K562 (cell line): ENCODE results near the gene GCA. TPM values are rescaled to one million over a fixed set of nuclear protein-coding genes. Genes with fewer than 3 reads are reported as not detected.

Experiments
- ATAC-seq: fragments of 200-7000 bp; cut with Tn5 transposase; 3 replicates; pipeline ENCODE4 v1.9.1; 2020; ENCODE audit warnings: moderate library complexity
- BruUV-seq: library from RNA; stranded (reverse); fragments of 400-500 nt; replicated peaks from 2 replicates; lab custom pipeline; 2021; lab: Mats Ljungman, UMichigan
- CTCF ChIA-PET: fragments of 300-600 bp; formaldehyde crosslinking; extraction: SDS; loops from one replicate; lab custom pipeline; 2021; ENCODE audit warnings: low intra/inter-chr PET ratio; lab: Yijun Ruan, JAX
- POLR2A ChIA-PET: fragments of 300-600, 350-650 bp; sonication (Branson Sonifier 250); formaldehyde crosslinking; extraction: SDS; loops from one replicate; lab custom pipeline; 2021; ENCODE audit warnings: antibody characterized with exemption, inconsistent platforms; lab: Yijun Ruan, JAX
- DNase-seq, 4 experiments: peaks; one replicate each; pipeline versions ENCODE4 v3.0.0 to v3.0.0-alpha.2; 2011 to 2018; ENCODE audit warnings: low spot score in 3 of 4, mixed read lengths in 3 of 4; ENCODE audit errors: extremely low read depth in 1 of 4
- FAIRE-seq: peaks from 2 replicates; lab custom pipeline; 2011; peaks lifted over from hg19 to GRCh38; lab: Jason Lieb, UNC
- H2AFZ ChIP-seq: 2 replicates; pipeline ENCODE4 v1.6.0; 2011; ENCODE audit warnings: low read depth, low read length, control low read depth, inconsistent platforms
- H3K27ac ChIP-seq: fragments of 200-600 bp; 3 replicates; pipeline ENCODE4 v1.8.0; 2011; ENCODE audit warnings: low read depth, mild to moderate bottlenecking, control low read depth, inconsistent platforms, low read length, moderate library complexity, mixed read lengths; ENCODE audit errors: extremely low read depth
- H3K27me3 ChIP-seq, 2 experiments: fragments of 300-600 bp in 1 of 2; 2 replicates in 1 of 2; 3 replicates in 1 of 2; pipeline versions ENCODE4 v1.6.0 to v1.8.0; 2011; ENCODE audit warnings: inconsistent platforms in 2 of 2, low read length in 2 of 2, mild to moderate bottlenecking in 1 of 2, mixed read lengths in 1 of 2, moderate library complexity in 1 of 2; ENCODE audit not compliant: control insufficient read depth in 2 of 2, insufficient read depth in 2 of 2
- H3K36me3 ChIP-seq: fragments of 300-600 bp; 3 replicates; pipeline ENCODE4 v1.8.0; 2011; ENCODE audit warnings: mild to moderate bottlenecking, low read length, inconsistent platforms; ENCODE audit not compliant: control insufficient read depth, insufficient read depth
- H3K4me1 ChIP-seq, 2 experiments: fragments of 200-600 bp in 1 of 2; replicated peaks in 1 of 2; 2 replicates in 1 of 2; 3 replicates in 1 of 2; pipeline versions ENCODE4 v1.5.1 to v1.8.0; 2011; ENCODE audit warnings: inconsistent platforms in 2 of 2, low read length in 2 of 2, mild to moderate bottlenecking in 1 of 2, mixed read lengths in 1 of 2, moderate library complexity in 1 of 2; ENCODE audit not compliant: control insufficient read depth in 2 of 2, insufficient read depth in 2 of 2
- H3K4me2 ChIP-seq: 2 replicates; pipeline ENCODE4 v1.6.1; 2011; ENCODE audit warnings: low read length, control low read depth, inconsistent platforms, mixed read lengths; ENCODE audit not compliant: insufficient read depth
- H3K4me3 ChIP-seq: fragments of 200-600 bp; sonication (generic), shearing (Covaris generic); 2 replicates; pipeline ENCODE4 v1.5.1; 2016; ENCODE audit warnings: control low read depth, inconsistent platforms
- H3K79me2 ChIP-seq: fragments of 200-600 bp; 3 replicates; pipeline ENCODE4 v1.8.0; 2011; ENCODE audit warnings: low read length, inconsistent platforms; ENCODE audit not compliant: control insufficient read depth, insufficient read depth
- H3K9ac ChIP-seq, 2 experiments: 2 replicates each; pipeline versions ENCODE4 v1.6.0 to v1.6.1; 2011; ENCODE audit warnings: low read depth in 2 of 2, low read length in 2 of 2, control low read depth in 1 of 2, inconsistent platforms in 1 of 2, mild to moderate bottlenecking in 1 of 2, mixed read lengths in 1 of 2; ENCODE audit not compliant: insufficient read depth in 1 of 2
- H3K9me1 ChIP-seq: one replicate; pipeline ENCODE4 v1.6.0; 2011; ENCODE audit warnings: inconsistent platforms, mild to moderate bottlenecking, low read length, moderate library complexity; ENCODE audit not compliant: control insufficient read depth, insufficient read depth
- H3K9me3 ChIP-seq: replicated peaks from 2 replicates; pipeline ENCODE4 v1.5.1; 2011; ENCODE audit warnings: low read depth, low read length, inconsistent platforms; ENCODE audit not compliant: control insufficient read depth, insufficient read depth
- H4K20me1 ChIP-seq: replicated peaks from 2 replicates; pipeline ENCODE4 v1.6.1; 2011; ENCODE audit warnings: low read length, inconsistent platforms, mixed read lengths; ENCODE audit not compliant: control insufficient read depth, insufficient read depth
- BCLAF1 ChIP-seq, 2 experiments: fragments of 450-650 bp in 1 of 2; IDR thresholded peaks; 2 replicates each; pipeline ENCODE4 v1.6.1; 2011 to 2017; ENCODE audit warnings: low read depth in 2 of 2, antibody characterized with exemption in 1 of 2, borderline replicate concordance in 1 of 2, low read length in 1 of 2, mild to moderate bottlenecking in 1 of 2, mixed read lengths in 1 of 2; ENCODE audit not compliant: control insufficient read depth in 1 of 2
- POLR2AphosphoS5 ChIP-seq: IDR thresholded peaks from 2 replicates; pipeline ENCODE4 v1.6.1; 2011; ENCODE audit warnings: mild to moderate bottlenecking, low read depth, low read length, moderate library complexity; ENCODE audit not compliant: control insufficient read depth, insufficient read depth
- RUNX1 ChIP-seq: sonication (generic); IDR thresholded peaks from 2 replicates; pipeline ENCODE4 v1.6.1; 2016; ENCODE audit warnings: antibody characterized with exemption, low read depth
- ZBTB49 ChIP-seq: sonication (generic); formaldehyde crosslinking; IDR thresholded peaks from 2 replicates; pipeline ENCODE4 v1.8.0; 2022; ENCODE audit warnings: missing genetic modification reagents, mild to moderate bottlenecking, borderline replicate concordance
- ZNF311 ChIP-seq: fragments of 250-450 bp; sonication (Bioruptor Pico); IDR thresholded peaks from 2 replicates; pipeline ENCODE4 v1.4.0; 2020; ENCODE audit warnings: mild to moderate bottlenecking, moderate library complexity
- WGBS: fragments of 100-300 bp; shearing (Covaris generic); methylation state at CpG from one replicate; pipeline ENCODE4 v1.1.6; 2016; ENCODE audit warnings: low coverage, mixed read lengths; ENCODE audit not compliant: insufficient coverage; ENCODE audit errors: missing lambda C conversion rate; 5-methylcytosine and 5-hydroxymethylcytosine counted together
- in situ Hi-C: fragments of 300-500 bp; cut with MboI; formaldehyde crosslinking; loops from 4 replicates; pipeline ENCODE4 v1.15.0; 2018; ENCODE audit warnings: inconsistent platforms, mixed read lengths
- intact Hi-C: fragments of 100-400 bp; cut with micrococcal nuclease; formaldehyde crosslinking; loops from 2 replicates; pipeline ENCODE4 v1.14.2; 2022
- polyA plus RNA-seq, 8 experiments: library from polyadenylated mRNA; depleted of rRNA in 4 of 8; stranded (reverse) in 5 of 8; unstranded in 3 of 8; fragments of >200 nt; fragmentation: Nextera tagmentation in 2 of 8; fragmentation: Illumina TruSeq in 1 of 8; extraction: Ambion mirVana in 2 of 8; extraction: Trizol in 1 of 8; gene quantifications; 2 replicates each; pipeline versions ENCODE4 v1.2.1 to v1.2.3, GENCODE V29; 2011 to 2014; ENCODE audit warnings: inconsistent platforms in 1 of 8, missing spikeins in 1 of 8
- total RNA-seq, 7 experiments: library from RNA; depleted of rRNA in 6 of 7; stranded (reverse); fragments of >200 nt in 6 of 7; fragmentation: Illumina TruSeq in 2 of 7; extraction: Trizol in 2 of 7; gene quantifications; 2 replicates each; pipeline versions ENCODE4 v1.2.1 to v1.2.3, GENCODE V29; 2011 to 2021; ENCODE audit warnings: low replicate concordance in 1 of 7

Gene GCA
- total and polyA plus RNA-seq, 9 of the 15 experiments (the other 6 are each of a cell fraction or from before 2014, with no cell fraction given), result 0.24 to 0.79 (median 0.41) TPM; not detected in 1

GRCh38 chr2:162372818-162373217 lies 28.9 kb downstream of the GCA start (continued):
- TF ChIP-seq ZBTB49 (CRISPR knock-in tag), result no peak
- no peak for TF ChIP-seq RUNX1
- TF ChIP-seq POLR2AphosphoS5, result no peak

- Histone ChIP-seq H3K9me3 (no peaks in the 10 kb centered on the region; the same call in 1 of the 2 replicates), H3K9me1 (no peaks in the 10 kb centered on the region), H4K20me1 (no peaks in the 10 kb centered on the region), H2AFZ (no peak overlapping the region), H3K4me3 (no peak overlapping the region), H3K27ac (no peak overlapping the region), H3K4me1 (no peaks in the 10 kb centered on the region), H3K9ac (no peak overlapping the region), H3K36me3 (no peaks in the 10 kb centered on the region), H3K27me3 (no peaks in the 10 kb centered on the region), H3K79me2 (no peaks in the 10 kb centered on the region), H3K4me2 (no peak overlapping the region)
- WGBS, result 2% methylated on average over 12 of the region's 12 CpGs
- DNase-seq (no peak), FAIRE-seq (no peak), ATAC-seq (no peak)
- intact Hi-C loops, result no loop called here
- ChIA-PET CTCF (no interaction called here), POLR2A (no interaction called here)
- BruUV-seq, result no TSS peak
- TF ChIP-seq ZNF311 (CRISPR knock-in tag) (peak; percentile 81), BCLAF1 (IDR thresholded peaks at IDR 0.05; ENCODE audit: borderline replicate concordance in 1 of 2, control insufficient read depth in 1 of 2, low read depth in 2 of 2, low read length in 1 of 2) (no peak)
- in situ Hi-C loops, result no loop called here
Measured at GRCh38 chr2:162379719-162380580, 36.0 kb downstream of the GCA start.
